Cardiac muscle cell (in vitro differentiated cells and primary cell): Measurements from ENCODE around the gene DOCK2. TPM values are rescaled to one million over a fixed set of nuclear protein-coding genes. Genes with fewer than 3 reads are reported as not detected.

ENCODE experiments used
- DNase-seq, 2 donors: peaks; one replicate each; pipeline versions ENCODE4 v3.0.0 to v3.0.0-alpha.2; 2010 to 2017; ENCODE audit warnings: low read depth in 1 of 2, low spot score in 1 of 2
- H3K27ac ChIP-seq: fragments of 200-600 bp; sonication (generic); 2 replicates; pipeline ENCODE4 v1.5.1; 2016
- H3K27me3 ChIP-seq: fragments of 200-600 bp; sonication (generic); 2 replicates; pipeline ENCODE4 v1.6.0; 2016; ENCODE audit warnings: control low read depth
- H3K36me3 ChIP-seq: fragments of 200-600 bp; sonication (generic); 2 replicates; pipeline ENCODE4 v1.5.1; 2016; ENCODE audit warnings: control low read depth
- H3K4me1 ChIP-seq: fragments of 200-600 bp; sonication (generic); 2 replicates; pipeline ENCODE4 v1.8.1; 2017; ENCODE audit warnings: low read depth, mild to moderate bottlenecking, mixed run types
- H3K4me3 ChIP-seq: fragments of 200-600 bp; sonication (generic); 2 replicates; pipeline ENCODE4 v1.5.1; 2016; ENCODE audit warnings: mild to moderate bottlenecking
- H3K9me3 ChIP-seq: fragments of 200-600 bp; sonication (generic); 2 replicates; pipeline ENCODE4 v1.5.1; 2017; ENCODE audit warnings: low read depth, mild to moderate bottlenecking, control low read depth
- CTCF ChIP-seq: IDR thresholded peaks from 2 replicates; pipeline ENCODE4 v1.5.1; 2012; ENCODE audit warnings: low read depth, mild to moderate bottlenecking, low read length
- polyA plus RNA-seq: library from polyadenylated mRNA; unstranded; fragments of >200 nt; fragmentation: Nextera tagmentation; extraction: Ambion mirVana; gene quantifications from 2 replicates; pipeline ENCODE4 v1.2.1, GENCODE V29; 2016
- total RNA-seq: library from RNA; depleted of rRNA; stranded (reverse); fragments of >200 nt; gene quantifications from 2 replicates; pipeline ENCODE4 v1.2.3, GENCODE V29; 2016

Gene DOCK2
- total and polyA plus RNA-seq, 2 experiments from 2014 or later, result 3.3 to 6.5 TPM

GRCh38 chr5:169933127-169933526, 296.1 kb downstream of the DOCK2 start:
- no peak for TF ChIP-seq CTCF
- Histone ChIP-seq H3K27ac (no peak overlapping the region), H3K4me3 (no peak overlapping the region), H3K27me3 (no peaks in the 10 kb centered on the region), H3K9me3 (no peaks in the 10 kb centered on the region), H3K4me1 (no peaks in the 10 kb centered on the region), H3K36me3 (no peaks in the 10 kb centered on the region)
- DNase-seq, result no peak

DNA sequence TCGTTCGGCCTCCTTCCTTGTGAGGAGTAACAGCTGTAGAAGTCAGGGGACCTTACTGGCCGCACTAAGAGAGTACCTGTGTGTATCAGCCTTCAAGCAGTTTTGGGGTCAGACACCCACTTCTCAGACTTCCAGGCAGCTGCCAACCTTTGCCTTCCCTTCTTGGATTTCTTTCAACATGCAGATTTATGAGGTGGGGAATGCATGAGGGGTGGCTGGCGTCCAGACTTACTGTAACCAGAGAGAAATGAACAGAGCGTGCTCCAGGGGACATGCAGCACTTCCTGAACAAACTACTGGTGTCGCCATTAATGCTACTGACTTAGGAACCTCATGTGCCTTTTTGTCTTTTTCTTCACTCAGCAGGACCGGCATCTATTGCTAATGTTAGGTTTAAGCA, 296.5 kb downstream of the DOCK2 start:
- Histone ChIP-seq H3K4me1 (no peaks in the 10 kb centered on the region), H3K4me3 (no peak overlapping the region), H3K27me3 (no peaks in the 10 kb centered on the region), H3K36me3 (no peaks in the 10 kb centered on the region), H3K9me3 (no peaks in the 10 kb centered on the region), H3K27ac (no peak overlapping the region)
- TF ChIP-seq CTCF, result no peak
- peak in 1 of 2 donors; percentile 17 for DNase-seq

- no peak overlapping the region for H3K27ac ChIP-seq
- H3K36me3 ChIP-seq, result no peaks in the 10 kb centered on the region
- no peaks in the 10 kb centered on the region for H3K27me3 ChIP-seq
- H3K9me3 ChIP-seq, result no peaks in the 10 kb centered on the region
- no peaks in the 10 kb centered on the region for H3K4me1 ChIP-seq
- no peak for TF ChIP-seq CTCF
- peak in 1 of 2 donors; percentile 32 for DNase-seq
- H3K4me3 ChIP-seq, result no peak overlapping the region
Observed at GRCh38 chr5:169934990-169935389, 297.9 kb downstream of the DOCK2 start.

DNA sequence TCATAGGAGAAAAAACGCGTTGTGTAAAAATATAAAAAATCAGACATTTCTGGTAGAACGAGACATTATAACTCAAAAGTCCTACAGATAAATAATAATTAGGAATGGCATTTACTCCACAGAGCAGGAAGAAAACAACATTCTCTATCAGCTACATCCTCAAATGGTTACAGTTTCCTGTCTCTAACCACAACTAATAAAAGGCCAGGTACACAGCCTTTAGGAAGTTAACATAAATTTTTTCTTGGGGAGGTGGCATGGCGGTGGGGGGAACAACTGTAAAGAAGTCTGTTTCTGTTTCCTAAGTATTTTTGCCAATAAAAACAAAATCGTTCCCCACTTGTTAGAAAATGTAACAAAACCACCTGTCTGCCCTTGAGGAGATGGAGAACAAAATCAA, 298.7 kb downstream of the DOCK2 start:
- no peak for TF ChIP-seq CTCF
- Histone ChIP-seq H3K36me3 (no peaks in the 10 kb centered on the region), H3K4me1 (no peaks in the 10 kb centered on the region), H3K9me3 (no peaks in the 10 kb centered on the region), H3K27ac (no peak overlapping the region), H3K27me3 (no peaks in the 10 kb centered on the region), H3K4me3 (no peak overlapping the region)
- DNase-seq, result no peak

- Histone ChIP-seq H3K4me3 (no peak overlapping the region), H3K27ac (no peak overlapping the region), H3K36me3 (no peaks in the 10 kb centered on the region), H3K4me1 (no peaks in the 10 kb centered on the region), H3K9me3 (no peaks in the 10 kb centered on the region), H3K27me3 (no peaks in the 10 kb centered on the region)
- TF ChIP-seq CTCF, result no peak
- no peak for DNase-seq
Observed at GRCh38 chr5:169938439-169938838, 301.4 kb downstream of the DOCK2 start.

DNA sequence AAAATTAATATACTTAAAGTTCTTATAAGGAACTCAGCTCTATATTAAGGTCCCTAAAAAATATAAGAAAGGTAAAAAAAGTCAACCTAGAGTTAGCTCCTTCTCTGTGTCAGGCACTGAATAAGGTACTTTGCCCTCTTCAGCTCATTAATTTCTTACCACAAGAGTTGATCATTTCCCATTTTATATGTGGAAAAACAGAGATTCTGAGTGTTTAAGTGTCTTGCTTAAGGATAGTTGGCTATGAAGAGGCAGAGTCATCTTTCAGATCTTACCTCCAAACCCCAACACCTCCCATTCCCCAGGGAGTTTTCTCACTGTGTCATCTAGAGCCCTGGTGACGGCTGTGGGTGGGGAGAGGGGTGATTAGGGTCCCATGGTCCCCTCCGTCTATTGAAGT, 302.7 kb downstream of the DOCK2 start:
- no peak overlapping the region for H3K27ac ChIP-seq
- no peak for TF ChIP-seq CTCF
- no peaks in the 10 kb centered on the region for H3K36me3 ChIP-seq
- no peaks in the 10 kb centered on the region for H3K4me1 ChIP-seq
- no peaks in the 10 kb centered on the region for H3K9me3 ChIP-seq
- DNase-seq, result no peak
- no peak overlapping the region for H3K4me3 ChIP-seq
- H3K27me3 ChIP-seq, result no peaks in the 10 kb centered on the region
